ENCODE data around the gene ACAT2.

DNA sequence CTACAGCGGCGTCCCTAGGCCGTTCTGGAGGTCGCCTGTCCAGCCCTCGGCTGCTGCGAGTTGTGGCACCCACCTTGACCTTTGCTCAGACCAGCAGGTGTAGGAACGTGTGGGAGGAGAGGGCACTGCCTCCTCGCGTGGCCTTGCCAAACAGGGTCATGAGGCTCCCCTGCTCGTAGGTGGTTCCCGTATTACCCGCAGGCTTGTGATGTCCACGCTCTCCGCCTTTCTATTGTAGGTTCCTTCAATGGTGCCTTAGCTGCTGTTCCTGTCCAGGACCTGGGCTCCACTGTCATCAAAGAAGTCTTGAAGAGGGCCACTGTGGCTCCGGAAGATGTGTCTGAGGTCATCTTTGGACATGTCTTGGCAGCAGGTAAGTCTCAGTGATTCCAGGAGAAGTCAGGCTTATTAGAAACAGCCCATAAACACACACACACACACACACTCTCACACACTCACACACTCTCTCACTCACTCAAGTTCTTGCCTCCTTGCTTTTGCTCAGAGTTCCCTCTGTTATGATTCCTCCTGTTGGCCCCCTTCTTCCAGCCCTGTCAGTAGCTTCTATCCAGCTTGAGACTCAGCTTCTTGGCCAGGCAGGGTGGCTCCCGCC is 942 bp downstream of the ACAT2 start:
- TF ChIP-seq, protein P1, sequence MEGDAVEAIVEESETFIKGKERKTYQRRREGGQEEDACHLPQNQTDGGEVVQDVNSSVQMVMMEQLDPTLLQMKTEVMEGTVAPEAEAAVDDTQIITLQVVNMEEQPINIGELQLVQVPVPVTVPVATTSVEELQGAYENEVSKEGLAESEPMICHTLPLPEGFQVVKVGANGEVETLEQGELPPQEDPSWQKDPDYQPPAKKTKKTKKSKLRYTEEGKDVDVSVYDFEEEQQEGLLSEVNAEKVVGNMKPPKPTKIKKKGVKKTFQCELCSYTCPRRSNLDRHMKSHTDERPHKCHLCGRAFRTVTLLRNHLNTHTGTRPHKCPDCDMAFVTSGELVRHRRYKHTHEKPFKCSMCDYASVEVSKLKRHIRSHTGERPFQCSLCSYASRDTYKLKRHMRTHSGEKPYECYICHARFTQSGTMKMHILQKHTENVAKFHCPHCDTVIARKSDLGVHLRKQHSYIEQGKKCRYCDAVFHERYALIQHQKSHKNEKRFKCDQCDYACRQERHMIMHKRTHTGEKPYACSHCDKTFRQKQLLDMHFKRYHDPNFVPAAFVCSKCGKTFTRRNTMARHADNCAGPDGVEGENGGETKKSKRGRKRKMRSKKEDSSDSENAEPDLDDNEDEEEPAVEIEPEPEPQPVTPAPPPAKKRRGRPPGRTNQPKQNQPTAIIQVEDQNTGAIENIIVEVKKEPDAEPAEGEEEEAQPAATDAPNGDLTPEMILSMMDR (IDR thresholded peaks at IDR 0.05; ENCODE audit: insufficient read depth, low read length): no peak
- TF ChIP-seq SPI1 (IDR thresholded peaks at IDR 0.05; ENCODE audit: borderline replicate concordance, low read depth): no peak
- no peak for TF ChIP-seq GABPA (IDR thresholded peaks at IDR 0.05; ENCODE audit: low read depth)
- no peak for TF ChIP-seq POLR2AphosphoS5 (IDR thresholded peaks at IDR 0.05; ENCODE audit: low read depth)
